Measurements from ENCODE around the gene C12orf50.

DNA sequence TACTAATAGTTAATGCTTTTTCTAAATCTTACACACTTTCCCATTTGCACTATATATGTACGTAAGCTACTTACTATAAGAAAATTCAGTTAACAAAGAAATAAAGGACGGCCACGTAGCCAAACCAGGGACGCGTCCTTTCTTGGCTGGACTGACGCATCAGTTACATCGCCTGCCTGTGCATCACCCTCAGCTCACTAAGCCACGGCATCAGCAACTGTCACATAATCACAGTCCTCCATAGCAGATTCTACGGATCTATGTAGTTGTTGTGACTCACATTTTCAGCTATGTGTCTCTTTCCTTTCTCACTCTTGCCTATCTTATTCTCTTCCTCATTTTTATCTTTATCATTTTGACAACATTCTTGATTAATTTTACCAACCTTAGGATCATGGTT, 38.1 kb upstream of the C12orf50 start:
- TF ChIP-seq, protein P1, sequence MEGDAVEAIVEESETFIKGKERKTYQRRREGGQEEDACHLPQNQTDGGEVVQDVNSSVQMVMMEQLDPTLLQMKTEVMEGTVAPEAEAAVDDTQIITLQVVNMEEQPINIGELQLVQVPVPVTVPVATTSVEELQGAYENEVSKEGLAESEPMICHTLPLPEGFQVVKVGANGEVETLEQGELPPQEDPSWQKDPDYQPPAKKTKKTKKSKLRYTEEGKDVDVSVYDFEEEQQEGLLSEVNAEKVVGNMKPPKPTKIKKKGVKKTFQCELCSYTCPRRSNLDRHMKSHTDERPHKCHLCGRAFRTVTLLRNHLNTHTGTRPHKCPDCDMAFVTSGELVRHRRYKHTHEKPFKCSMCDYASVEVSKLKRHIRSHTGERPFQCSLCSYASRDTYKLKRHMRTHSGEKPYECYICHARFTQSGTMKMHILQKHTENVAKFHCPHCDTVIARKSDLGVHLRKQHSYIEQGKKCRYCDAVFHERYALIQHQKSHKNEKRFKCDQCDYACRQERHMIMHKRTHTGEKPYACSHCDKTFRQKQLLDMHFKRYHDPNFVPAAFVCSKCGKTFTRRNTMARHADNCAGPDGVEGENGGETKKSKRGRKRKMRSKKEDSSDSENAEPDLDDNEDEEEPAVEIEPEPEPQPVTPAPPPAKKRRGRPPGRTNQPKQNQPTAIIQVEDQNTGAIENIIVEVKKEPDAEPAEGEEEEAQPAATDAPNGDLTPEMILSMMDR (IDR thresholded peaks at IDR 0.05), result no peak
- no peak for TF ChIP-seq POLR2A (IDR thresholded peaks at IDR 0.05)
